GM18511 (cell line): ENCODE measurements around the gene TRAPPC11.
"Not testable (repeated sequence)": the region's sequence is repeated elsewhere in the genome, so short reads cannot be mapped to it uniquely, and the experiment has no call there.

ENCODE experiments used
- ATAC-seq: cut with Tn5 transposase; IDR thresholded peaks from one replicate; pipeline ENCODE4 v1.9.1; 2021; ENCODE audit warnings: mild to moderate bottlenecking, moderate library complexity; ENCODE audit not compliant: unreplicated experiment

The TRAPPC11 gene

GRCh38 chr4:183659029-183659871 lies at the start of gene TRAPPC11, which contains the start of gene RWDD4:
TSS of gene TRAPPC11 (plus strand) at chr4:183659293. CDS start at chr4:183663868, 4,575 bp downstream.
TSS of gene RWDD4 (minus strand) at chr4:183659185. CDS start at chr4:183658952, 233 bp downstream.
- ATAC-seq = peak; percentile 99

GRCh38 chr4:183610033-183610432 lies 49.1 kb upstream of the TRAPPC11 start:
- no peak for ATAC-seq

GRCh38 chr4:183610613-183611012 lies 48.5 kb upstream of the TRAPPC11 start:
- ATAC-seq = no peak

- ATAC-seq = no peak
Measured at GRCh38 chr4:183611210-183611830, 47.8 kb upstream of the TRAPPC11 start.

- no peak for ATAC-seq
Measured at GRCh38 chr4:183612329-183613250, 46.5 kb upstream of the TRAPPC11 start.

GRCh38 chr4:183617075-183617474 lies 42.0 kb upstream of the TRAPPC11 start:
- ATAC-seq = no peak

GRCh38 chr4:183618681-183619080 lies 40.4 kb upstream of the TRAPPC11 start:
- ATAC-seq = no peak

- no peak for ATAC-seq
Measured at GRCh38 chr4:183620421-183620820, 38.7 kb upstream of the TRAPPC11 start.

GRCh38 chr4:183621875-183622274 lies 37.2 kb upstream of the TRAPPC11 start:
- ATAC-seq = no peak

- no peak for ATAC-seq
Measured at GRCh38 chr4:183624548-183624947, 34.5 kb upstream of the TRAPPC11 start.

GRCh38 chr4:183626168-183626567 lies 32.9 kb upstream of the TRAPPC11 start:
- ATAC-seq = no peak

GRCh38 chr4:183627286-183627685 lies 31.8 kb upstream of the TRAPPC11 start:
- not testable (repeated sequence) for ATAC-seq

- ATAC-seq = no peak
Measured at GRCh38 chr4:183627979-183628588, 31.0 kb upstream of the TRAPPC11 start.

- ATAC-seq = no peak
Measured at GRCh38 chr4:183631577-183632198, 27.4 kb upstream of the TRAPPC11 start.

- no peak for ATAC-seq
Measured at GRCh38 chr4:183632689-183633088, 26.4 kb upstream of the TRAPPC11 start.

GRCh38 chr4:183633476-183634400 lies 25.4 kb upstream of the TRAPPC11 start:
- ATAC-seq = no peak

GRCh38 chr4:183635321-183635720 lies 23.8 kb upstream of the TRAPPC11 start:
- ATAC-seq = no peak

- no peak for ATAC-seq
Measured at GRCh38 chr4:183635741-183636140, 23.4 kb upstream of the TRAPPC11 start.

- ATAC-seq = no peak
Measured at GRCh38 chr4:183636503-183636902, 22.6 kb upstream of the TRAPPC11 start.
